Thyroid gland (tissue), 4 donors: ENCODE results near the gene PRR23A. TPM values are rescaled to one million over a fixed set of nuclear protein-coding genes. Genes with fewer than 3 reads are reported as not detected.

ENCODE experiments used
- DNase-seq, 2 donors: peaks; one replicate each; pipeline ENCODE4 v3.0.0-alpha.2; 2019
- H3K27ac ChIP-seq, 3 donors: fragments of 200-600 bp; sonication (generic); 1 replicate in 2 of 3; 2 replicates in 1 of 3; pipeline ENCODE4 v1.5.1; 2016 to 2019; ENCODE audit warnings: mild to moderate bottlenecking in 1 of 3, moderate library complexity in 1 of 3
- H3K27me3 ChIP-seq: fragments of 200-600 bp; sonication (generic); one replicate; pipeline ENCODE4 v1.5.1; 2019
- H3K36me3 ChIP-seq, 2 donors: fragments of 200-600 bp; sonication (generic); one replicate each; pipeline ENCODE4 v1.5.1; 2016 to 2019
- H3K4me1 ChIP-seq, 2 donors: fragments of 200-600 bp; sonication (generic); one replicate each; pipeline ENCODE4 v1.5.1; 2017 to 2019
- H3K4me3 ChIP-seq, 3 donors: fragments of 200-600 bp; sonication (generic); replicated peaks in 1 of 3; 1 replicate in 2 of 3; 2 replicates in 1 of 3; pipeline ENCODE4 v1.5.1; 2016; ENCODE audit warnings: mild to moderate bottlenecking in 1 of 3
- H3K9me3 ChIP-seq: fragments of 200-600 bp; sonication (generic); one replicate; pipeline ENCODE4 v1.5.1; 2017
- POLR2A ChIP-seq, 2 donors: fragments of 450-650 bp; IDR thresholded peaks; one replicate each; pipeline ENCODE4 v1.6.1; 2017; ENCODE audit warnings: antibody characterized with exemption in 2 of 2, mild to moderate bottlenecking in 2 of 2, moderate library complexity in 1 of 2
- WGBS, 2 donors: methylation state at CpG; one replicate each; pipeline ENCODE4 v1.1.5; 2017; 5-methylcytosine and 5-hydroxymethylcytosine counted together
- intact Hi-C: fragments of 100-400 bp; cut with DNase I; formaldehyde crosslinking; loops from one replicate; pipeline ENCODE4 v1.15.1; 2023
- total RNA-seq, 4 donors: library from RNA; depleted of rRNA; stranded (reverse); fragments of >200 nt; gene quantifications; one replicate each; pipeline ENCODE4 v1.2.3, GENCODE V29; 2016
- TF ChIP-seq, protein P1 (sequence below), 6 experiments: fragments of 200-600 bp in 3 of 6; fragments of 450-650 bp in 3 of 6; sonication (generic) in 3 of 6; IDR thresholded peaks; one replicate each; pipeline ENCODE4 v1.5.1; 2016 to 2019; ENCODE audit warnings: antibody characterized with exemption in 6 of 6, mild to moderate bottlenecking in 2 of 6, inconsistent platforms in 1 of 6, moderate library complexity in 1 of 6

Gene PRR23A
- total RNA-seq, 4 donors from 2014 or later = not detected

DNA sequence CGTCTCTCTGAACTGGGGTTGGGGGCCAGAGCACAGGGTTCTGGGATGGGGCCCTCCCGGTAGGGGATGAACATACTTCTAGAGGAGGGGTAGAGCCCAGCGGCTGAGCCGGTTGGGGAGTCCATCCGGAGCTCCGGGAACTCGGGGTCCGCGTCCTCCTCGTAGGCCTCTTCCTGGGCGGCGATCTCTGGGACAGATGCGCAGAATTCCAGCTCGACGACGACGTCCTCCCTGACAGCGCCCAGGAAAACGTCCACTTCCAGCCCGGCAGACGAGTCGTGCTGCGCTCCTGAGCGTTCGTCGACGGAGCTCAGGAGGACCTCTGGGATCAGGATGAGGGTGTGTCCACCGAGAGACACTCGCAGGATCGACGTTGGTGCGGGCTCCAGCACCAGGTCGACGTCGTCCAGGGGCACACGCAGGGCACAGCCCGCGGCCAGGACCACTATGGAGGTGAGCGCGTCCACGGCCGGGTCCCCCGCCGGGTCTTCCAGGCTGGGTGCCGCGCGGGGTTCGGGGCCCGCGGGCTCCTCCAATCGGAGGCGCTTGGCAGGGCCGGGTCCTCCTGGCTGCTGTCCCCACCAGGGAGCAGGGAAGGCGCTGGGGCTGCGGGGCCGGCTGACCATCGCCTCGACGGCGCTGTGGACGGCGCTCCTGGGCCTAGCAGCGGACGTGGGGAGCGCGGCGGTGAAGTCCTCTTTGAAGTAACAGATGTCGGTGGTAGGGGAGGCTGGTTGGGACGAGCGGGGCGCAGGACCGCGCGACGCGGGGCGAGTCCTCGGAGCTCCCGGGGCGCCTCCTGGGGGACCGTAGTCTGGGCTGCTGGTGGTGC is 14.2 kb upstream of the PRR23A start:
- no peaks in the 10 kb centered on the region for H3K9me3 ChIP-seq
- H3K27me3 ChIP-seq = no peaks in the 10 kb centered on the region
- H3K4me3 ChIP-seq = no peak overlapping the region
- no peak overlapping the region for H3K27ac ChIP-seq
- no peak for DNase-seq
- no peaks in the 10 kb centered on the region for H3K36me3 ChIP-seq
- intact Hi-C loops = no loop called here
- WGBS, 2 donors = 63 to 73% methylated on average over 6 to 50 of the region's 81 CpGs
- no peak for TF ChIP-seq POLR2A (IDR thresholded peaks at IDR 0.05)
- TF ChIP-seq, protein P1, sequence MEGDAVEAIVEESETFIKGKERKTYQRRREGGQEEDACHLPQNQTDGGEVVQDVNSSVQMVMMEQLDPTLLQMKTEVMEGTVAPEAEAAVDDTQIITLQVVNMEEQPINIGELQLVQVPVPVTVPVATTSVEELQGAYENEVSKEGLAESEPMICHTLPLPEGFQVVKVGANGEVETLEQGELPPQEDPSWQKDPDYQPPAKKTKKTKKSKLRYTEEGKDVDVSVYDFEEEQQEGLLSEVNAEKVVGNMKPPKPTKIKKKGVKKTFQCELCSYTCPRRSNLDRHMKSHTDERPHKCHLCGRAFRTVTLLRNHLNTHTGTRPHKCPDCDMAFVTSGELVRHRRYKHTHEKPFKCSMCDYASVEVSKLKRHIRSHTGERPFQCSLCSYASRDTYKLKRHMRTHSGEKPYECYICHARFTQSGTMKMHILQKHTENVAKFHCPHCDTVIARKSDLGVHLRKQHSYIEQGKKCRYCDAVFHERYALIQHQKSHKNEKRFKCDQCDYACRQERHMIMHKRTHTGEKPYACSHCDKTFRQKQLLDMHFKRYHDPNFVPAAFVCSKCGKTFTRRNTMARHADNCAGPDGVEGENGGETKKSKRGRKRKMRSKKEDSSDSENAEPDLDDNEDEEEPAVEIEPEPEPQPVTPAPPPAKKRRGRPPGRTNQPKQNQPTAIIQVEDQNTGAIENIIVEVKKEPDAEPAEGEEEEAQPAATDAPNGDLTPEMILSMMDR (IDR thresholded peaks at IDR 0.05) = no peak
- H3K4me1 ChIP-seq = no peaks in the 10 kb centered on the region

DNA sequence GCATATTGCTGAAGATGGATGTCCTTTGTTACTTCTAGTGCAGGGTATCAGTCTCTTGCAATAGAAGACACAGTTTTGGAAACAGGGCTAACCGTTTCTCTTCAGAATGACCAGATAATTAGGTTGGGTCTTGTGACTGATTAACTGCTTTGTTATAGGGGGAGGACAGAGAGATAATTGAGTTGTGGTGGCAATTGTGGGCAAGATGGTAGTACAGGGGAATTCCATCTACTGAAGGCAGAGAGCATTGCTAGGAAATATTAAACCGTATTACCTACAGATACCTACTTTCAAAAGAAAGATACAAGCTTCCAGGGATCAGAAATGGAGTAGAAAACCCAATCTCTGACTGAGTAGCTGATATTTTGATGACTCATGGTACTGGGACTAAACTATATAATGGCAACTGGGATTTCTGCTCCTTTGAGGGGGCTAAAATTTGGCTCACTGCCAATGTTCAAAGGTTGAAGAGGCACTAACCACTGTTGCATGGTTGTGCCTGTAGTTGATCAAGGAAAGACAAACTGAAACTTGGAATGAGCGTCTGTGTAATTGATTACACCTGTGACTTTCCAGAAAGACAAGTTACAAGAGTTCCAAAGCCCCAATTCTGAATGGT is 10.5 kb upstream of the PRR23A start:
- TF ChIP-seq, protein P1 (IDR thresholded peaks at IDR 0.05) = no peak
- no peak for TF ChIP-seq POLR2A (IDR thresholded peaks at IDR 0.05)
- Histone ChIP-seq H3K4me3 (no peak overlapping the region), H3K9me3 (no peaks in the 10 kb centered on the region), H3K27me3 (no peaks in the 10 kb centered on the region), H3K27ac (no peak overlapping the region), H3K4me1 (no peaks in the 10 kb centered on the region), H3K36me3 (no peaks in the 10 kb centered on the region)
- intact Hi-C loops = no loop called here
- DNase-seq = no peak
- 65 to 69% methylated on average over 3 of the region's 3 CpGs for WGBS, 2 donors

DNA sequence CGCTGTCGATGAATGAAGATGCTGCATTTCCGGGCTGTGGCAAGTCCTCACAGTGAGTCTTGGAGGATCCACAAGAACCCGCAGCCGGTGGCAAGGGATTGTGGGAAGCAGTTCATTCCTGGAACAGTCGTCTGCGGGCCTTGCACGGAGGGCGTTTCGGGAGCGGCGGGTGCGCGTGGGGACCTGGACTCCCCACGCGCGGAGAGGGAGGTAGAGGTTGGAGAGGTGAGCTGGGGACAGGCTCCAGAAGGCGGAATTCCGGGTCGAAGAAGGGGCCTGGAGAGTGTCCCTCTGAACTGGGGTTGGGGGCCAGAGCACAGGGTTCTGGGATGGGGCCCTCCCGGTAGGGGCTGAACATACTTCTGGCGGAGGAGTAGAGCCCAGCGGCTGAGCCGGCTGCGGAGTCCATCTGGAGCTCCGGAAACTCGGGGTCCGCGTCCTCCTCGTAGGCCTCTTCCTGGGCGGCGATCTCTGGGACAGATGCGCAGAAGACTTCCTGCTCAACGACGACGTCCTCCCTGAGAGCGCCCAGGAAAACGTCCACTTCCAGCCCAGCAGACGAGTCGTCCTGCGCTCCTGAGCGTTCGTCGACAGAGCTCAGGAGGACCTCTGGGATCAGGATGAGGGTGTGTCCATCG is 593 bp downstream of the PRR23A start:
- DNase-seq = no peak
- Histone ChIP-seq H3K4me3 (no peak overlapping the region), H3K36me3 (no peaks in the 10 kb centered on the region), H3K27ac (no peak overlapping the region), H3K9me3 (no peaks in the 10 kb centered on the region), H3K27me3 (no peaks in the 10 kb centered on the region), H3K4me1 (no peaks in the 10 kb centered on the region)
- intact Hi-C loops = no loop called here
- WGBS, 2 donors = 83 to 87% methylated on average over 25 to 40 of the region's 45 CpGs
- TF ChIP-seq, protein P1 (IDR thresholded peaks at IDR 0.05) = no peak
- TF ChIP-seq POLR2A (IDR thresholded peaks at IDR 0.05) = no peak

DNA sequence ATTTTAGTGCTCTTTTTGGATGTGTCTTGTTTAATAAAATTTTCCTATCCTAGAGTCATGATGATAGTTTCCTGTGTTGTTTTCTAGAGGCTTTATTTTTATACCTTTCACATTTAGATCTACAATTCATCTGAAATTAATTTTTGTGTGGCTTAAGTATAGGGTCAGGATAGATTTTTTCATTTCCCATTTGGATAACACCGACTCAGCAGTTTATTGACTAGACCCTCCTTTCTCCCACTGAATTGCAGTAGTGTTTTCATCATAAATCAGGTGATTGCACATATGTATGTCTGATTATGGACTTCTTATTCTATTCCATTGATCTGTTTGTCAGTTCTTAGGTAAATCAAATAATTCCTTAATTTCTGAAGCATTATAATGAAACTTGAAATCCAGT is 10.4 kb downstream of the PRR23A start:
- WGBS, 2 donors = 74 to 85% methylated on average over 1 of the region's 1 CpG
- intact Hi-C loops = no loop called here
- no peaks in the 10 kb centered on the region for H3K27me3 ChIP-seq
- H3K4me1 ChIP-seq = no peaks in the 10 kb centered on the region
- TF ChIP-seq, protein P1 (IDR thresholded peaks at IDR 0.05) = no peak
- no peak for TF ChIP-seq POLR2A (IDR thresholded peaks at IDR 0.05)
- no peak for DNase-seq
- H3K9me3 ChIP-seq = no peaks in the 10 kb centered on the region
- no peaks in the 10 kb centered on the region for H3K36me3 ChIP-seq
- H3K4me3 ChIP-seq = no peak overlapping the region
- no peak overlapping the region for H3K27ac ChIP-seq

DNA sequence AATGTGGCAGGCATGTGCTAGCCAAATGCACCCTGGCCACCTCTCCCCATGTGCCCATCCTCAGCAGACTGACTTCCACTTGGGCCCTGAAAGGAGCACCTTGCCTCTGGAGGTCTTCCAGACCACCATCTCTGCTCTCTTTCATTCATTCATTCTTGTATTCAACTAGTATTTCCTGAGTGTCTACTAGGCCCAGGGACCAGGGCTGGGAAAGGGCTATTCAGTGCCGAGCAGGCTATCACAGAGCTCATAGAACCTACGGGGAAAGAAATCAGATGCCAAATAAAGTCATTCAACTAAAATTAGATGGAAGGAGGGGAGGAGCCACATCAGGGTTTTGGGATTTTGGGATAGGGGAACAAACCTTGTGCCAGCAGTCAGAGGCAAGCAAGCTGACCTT is 18.9 kb downstream of the PRR23A start:
- H3K27ac ChIP-seq = no peak overlapping the region
- DNase-seq = no peak
- TF ChIP-seq, protein P1 (IDR thresholded peaks at IDR 0.05) = no peak
- no peak for TF ChIP-seq POLR2A (IDR thresholded peaks at IDR 0.05)
- H3K4me1 ChIP-seq = no peaks in the 10 kb centered on the region
- intact Hi-C loops = no loop called here
- H3K36me3 ChIP-seq = no peaks in the 10 kb centered on the region
- H3K9me3 ChIP-seq = no peaks in the 10 kb centered on the region
- WGBS, 2 donors = 97 to 100% methylated on average over 2 of the region's 2 CpGs
- H3K27me3 ChIP-seq = no peaks in the 10 kb centered on the region
- no peak overlapping the region for H3K4me3 ChIP-seq
